Measurements from ENCODE around the gene GLT8D2. TPM values are rescaled to one million over a fixed set of nuclear protein-coding genes. Genes with fewer than 3 reads are reported as not detected.

Gene GLT8D2
- total and polyA plus RNA-seq, 9 donors = 21.1 to 65.2 (median 35.0) TPM

- WGBS, 3 donors = 46 to 90% (median 51%) methylated on average over 1 of the region's 1 CpG
- Histone ChIP-seq H3K9me3 (no peaks in the 10 kb centered on the region), H3K4me1 (ENCODE audit: insufficient read depth) (peaks cover 8% of the 10 kb centered on the region), H3K4me3 (no peak overlapping the region), H3K27ac (no peak overlapping the region), H3K36me3 (no peaks in the 10 kb centered on the region), H3K27me3 (no peaks in the 10 kb centered on the region)
- intact Hi-C loops (cut with DNase I) = no loop called here
- DNase-seq = no peak
- TF ChIP-seq POLR2A (IDR thresholded peaks at IDR 0.05) (no peak), CTCF (IDR thresholded peaks at IDR 0.05) (no peak), EP300 (IDR thresholded peaks at IDR 0.05) (no peak)
Measured at GRCh38 chr12:103952497-103952896, 97.5 kb downstream of the GLT8D2 start.

GRCh38 chr12:103948746-103949406 is 101.1 kb downstream of the GLT8D2 start:
- no peak for TF ChIP-seq POLR2A (IDR thresholded peaks at IDR 0.05)
- TF ChIP-seq EP300 (IDR thresholded peaks at IDR 0.05) = no peak
- TF ChIP-seq CTCF (IDR thresholded peaks at IDR 0.05) = no peak

GRCh38 chr12:103947871-103948555 is 102.0 kb downstream of the GLT8D2 start:
- H3K27ac ChIP-seq = no peak overlapping the region
- H3K36me3 ChIP-seq = no peaks in the 10 kb centered on the region
- 79 to 96% (median 93%) methylated on average over 7 of the region's 7 CpGs for WGBS, 3 donors
- H3K4me1 ChIP-seq (ENCODE audit: insufficient read depth) = no peaks in the 10 kb centered on the region
- no peaks in the 10 kb centered on the region for H3K9me3 ChIP-seq
- no peak for TF ChIP-seq EP300 (IDR thresholded peaks at IDR 0.05)
- no peak for TF ChIP-seq CTCF (IDR thresholded peaks at IDR 0.05)
- no peak for TF ChIP-seq POLR2A (IDR thresholded peaks at IDR 0.05)
- H3K27me3 ChIP-seq = no peaks in the 10 kb centered on the region
- no peak overlapping the region for H3K4me3 ChIP-seq
- no peak for DNase-seq
- intact Hi-C loops (cut with DNase I) = no loop called here

More at GRCh38 chr12:103948746-103949406, 101.1 kb downstream of the GLT8D2 start:
- Histone ChIP-seq H3K27ac (no peak overlapping the region), H3K4me1 (ENCODE audit: insufficient read depth) (no peaks in the 10 kb centered on the region), H3K4me3 (no peak overlapping the region), H3K36me3 (no peaks in the 10 kb centered on the region), H3K9me3 (no peaks in the 10 kb centered on the region), H3K27me3 (no peaks in the 10 kb centered on the region)
- intact Hi-C loops (cut with DNase I) = no loop called here
- WGBS, 3 donors = 76 to 86% (median 82%) methylated on average over 13 of the region's 13 CpGs
- no peak for DNase-seq

GRCh38 chr12:103944964-103945363 is 105.0 kb downstream of the GLT8D2 start:
- H3K27me3 ChIP-seq = no peaks in the 10 kb centered on the region
- DNase-seq = no peak
- TF ChIP-seq EP300 (IDR thresholded peaks at IDR 0.05) (no peak), POLR2A (IDR thresholded peaks at IDR 0.05) (no peak), CTCF (IDR thresholded peaks at IDR 0.05) (no peak)
- H3K4me1 ChIP-seq (ENCODE audit: insufficient read depth) = no peaks in the 10 kb centered on the region
- 67 to 86% (median 71%) methylated on average over 3 of the region's 3 CpGs for WGBS, 3 donors
- H3K27ac ChIP-seq = no peak overlapping the region
- H3K36me3 ChIP-seq = no peaks in the 10 kb centered on the region
- H3K9me3 ChIP-seq = no peaks in the 10 kb centered on the region
- intact Hi-C loops (cut with DNase I) = no loop called here
- no peak overlapping the region for H3K4me3 ChIP-seq

Other genes with a start within 250 kb of the GLT8D2 start
- 1 to 10 TPM; 4.6 to 9.3 (median 7.5) TPM for gene NT5DC3, start 209.0 kb downstream of the GLT8D2 start, total RNA-seq
- 1 to 10 TPM; 1.8 to 3.5 TPM for gene NT5DC3, start 209.0 kb downstream of the GLT8D2 start, polyA plus RNA-seq
- gene HSP90B1, start 119.8 kb downstream of the GLT8D2 start, total RNA-seq = 100 to 1,000 TPM; 217 to 777 (median 442) TPM
- 100 to 1,000 TPM; 326 to 626 TPM for gene HSP90B1, start 119.8 kb downstream of the GLT8D2 start, polyA plus RNA-seq
- gene TDG, start 84.3 kb downstream of the GLT8D2 start, total RNA-seq = 10 to 100 TPM; 13.7 to 24.2 (median 19.6) TPM
- gene TDG, start 84.3 kb downstream of the GLT8D2 start, polyA plus RNA-seq = 10 to 100 TPM; 10.7 to 16.3 TPM
- gene HCFC2, start 14.3 kb upstream of the GLT8D2 start, total RNA-seq = 10 to 100 TPM; 17.2 to 24.6 (median 23.5) TPM
- 10 to 100 TPM in 1 of 2 donors, 1 to 10 TPM in 1; 8.8 to 10.9 TPM for gene HCFC2, start 14.3 kb upstream of the GLT8D2 start, polyA plus RNA-seq
- 10 to 100 TPM; 23.7 to 38.7 (median 29.5) TPM for gene NFYB, start 88.0 kb upstream of the GLT8D2 start, total RNA-seq
- 10 to 100 TPM; 25.4 to 39.1 TPM for gene NFYB, start 88.0 kb upstream of the GLT8D2 start, polyA plus RNA-seq
- 100 to 1,000 TPM in 2 of 7 donors, 10 to 100 TPM in 5; 70.5 to 157 (median 77.4) TPM for gene TXNRD1, start 165.6 kb upstream of the GLT8D2 start, total RNA-seq
- gene TXNRD1, start 165.6 kb upstream of the GLT8D2 start, polyA plus RNA-seq = 10 to 100 TPM; 45.0 to 86.9 TPM

All from ovary (tissue), 9 donors.